ENCODE data around the gene DNAH3. TPM values are rescaled to one million over a fixed set of nuclear protein-coding genes. Genes with fewer than 3 reads are reported as not detected.

DNAH3 gene
- total and polyA plus RNA-seq, 8 donors, result 0.03 TPM; not detected in 7

GRCh38 chr16:21033264-21033663 is 117.4 kb downstream of the DNAH3 start:
- H3K27ac ChIP-seq, result no peak overlapping the region
- intact Hi-C loops (cut with DNase I), result no loop called here
- no peak for DNase-seq
- no peaks in the 10 kb centered on the region for H3K4me1 ChIP-seq
- TF ChIP-seq CTCF (IDR thresholded peaks at IDR 0.05), result no peak
- WGBS, 2 donors, result 61 to 69% methylated on average over 3 of the region's 3 CpGs
- ATAC-seq, result no peak
- no peaks in the 10 kb centered on the region for H3K27me3 ChIP-seq
- FAIRE-seq, result no peak
- H3K9me3 ChIP-seq, result no peaks in the 10 kb centered on the region
- no peak overlapping the region for H3K4me3 ChIP-seq
- H3K36me3 ChIP-seq, result no peaks in the 10 kb centered on the region

GRCh38 chr16:21028728-21029127 is 121.9 kb downstream of the DNAH3 start:
- H3K27me3 ChIP-seq, result no peaks in the 10 kb centered on the region
- DNase-seq (no peak), ATAC-seq (no peak), FAIRE-seq (no peak)
- H3K4me3 ChIP-seq, result no peak overlapping the region
- intact Hi-C loops (cut with DNase I), result no loop called here
- no peaks in the 10 kb centered on the region for H3K9me3 ChIP-seq
- no peaks in the 10 kb centered on the region for H3K4me1 ChIP-seq
- no peaks in the 10 kb centered on the region for H3K36me3 ChIP-seq
- no peak for TF ChIP-seq CTCF (IDR thresholded peaks at IDR 0.05)
- WGBS, 2 donors, result 78 to 79% methylated on average over 4 of the region's 4 CpGs
- H3K27ac ChIP-seq, result no peak overlapping the region

DNA sequence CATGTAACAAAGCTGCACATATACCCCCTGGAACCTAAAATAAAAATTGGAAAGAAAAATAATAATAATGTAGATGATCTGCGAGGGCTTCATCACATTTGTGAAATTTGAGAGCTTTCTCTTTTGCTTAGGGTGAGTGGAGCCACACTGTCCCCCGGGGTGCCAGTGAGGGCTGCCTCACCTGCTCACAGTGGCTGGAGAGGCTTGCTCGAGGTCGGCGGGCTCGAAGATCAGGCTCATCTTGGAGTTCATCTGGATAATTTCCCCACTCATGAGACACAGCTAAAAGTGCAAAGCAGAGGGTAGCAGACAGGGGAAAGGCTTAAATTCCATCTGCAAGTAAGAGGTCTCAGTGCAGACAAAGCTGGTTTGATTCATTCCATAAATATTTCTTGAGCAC is 123.8 kb downstream of the DNAH3 start:
- no peak for DNase-seq
- no peaks in the 10 kb centered on the region for H3K27me3 ChIP-seq
- FAIRE-seq, result no peak
- 59 to 77% methylated on average over 6 of the region's 6 CpGs for WGBS, 2 donors
- H3K27ac ChIP-seq, result no peak overlapping the region
- no peak for ATAC-seq
- H3K4me1 ChIP-seq, result no peaks in the 10 kb centered on the region
- no peak overlapping the region for H3K4me3 ChIP-seq
- intact Hi-C loops (cut with DNase I), result no loop called here
- no peaks in the 10 kb centered on the region for H3K36me3 ChIP-seq
- no peak for TF ChIP-seq CTCF (IDR thresholded peaks at IDR 0.05)
- H3K9me3 ChIP-seq, result no peaks in the 10 kb centered on the region

DNA sequence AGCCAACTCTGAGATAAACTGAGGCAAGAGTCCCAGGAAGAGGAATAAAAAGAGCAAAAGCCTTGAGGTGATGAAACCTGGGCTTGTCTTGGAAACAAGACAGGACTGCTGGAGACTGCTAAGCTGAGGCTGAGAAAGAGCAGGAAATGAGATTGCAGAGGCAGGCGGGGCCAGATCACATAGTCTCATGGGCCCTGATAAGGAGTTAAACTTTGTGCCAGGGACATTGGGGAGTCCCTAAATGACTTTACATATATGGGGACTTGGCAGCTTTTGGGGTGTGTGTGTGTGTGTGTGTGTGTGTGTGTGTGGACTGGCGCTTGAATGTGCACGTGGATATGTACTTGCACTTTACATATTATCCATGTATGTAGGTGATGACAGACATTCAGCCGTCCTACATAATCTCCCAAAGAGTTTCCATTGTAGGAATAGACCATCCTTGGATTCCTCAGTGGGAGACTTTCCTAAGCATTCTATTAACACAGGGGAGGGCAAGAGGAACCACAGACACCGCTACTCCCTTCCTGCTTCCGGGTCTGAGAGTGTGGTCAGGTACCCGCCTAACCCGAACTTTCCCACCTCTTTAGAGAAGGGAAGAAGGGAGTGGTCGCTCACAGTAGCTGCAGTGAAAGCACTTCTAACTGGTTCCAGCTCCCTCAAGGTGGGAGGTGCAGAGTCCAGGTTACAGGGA is 127.0 kb downstream of the DNAH3 start:
- H3K4me1 ChIP-seq, result no peaks in the 10 kb centered on the region
- no peak for TF ChIP-seq CTCF (IDR thresholded peaks at IDR 0.05)
- H3K4me3 ChIP-seq, result no peak overlapping the region
- H3K36me3 ChIP-seq, result no peaks in the 10 kb centered on the region
- ATAC-seq (no peak), FAIRE-seq (no peak), DNase-seq (no peak)
- 72 to 77% methylated on average over 9 of the region's 9 CpGs for WGBS, 2 donors
- no peaks in the 10 kb centered on the region for H3K9me3 ChIP-seq
- no peak overlapping the region for H3K27ac ChIP-seq
- H3K27me3 ChIP-seq, result no peaks in the 10 kb centered on the region
- intact Hi-C loops (cut with DNase I), result no loop called here

DNA sequence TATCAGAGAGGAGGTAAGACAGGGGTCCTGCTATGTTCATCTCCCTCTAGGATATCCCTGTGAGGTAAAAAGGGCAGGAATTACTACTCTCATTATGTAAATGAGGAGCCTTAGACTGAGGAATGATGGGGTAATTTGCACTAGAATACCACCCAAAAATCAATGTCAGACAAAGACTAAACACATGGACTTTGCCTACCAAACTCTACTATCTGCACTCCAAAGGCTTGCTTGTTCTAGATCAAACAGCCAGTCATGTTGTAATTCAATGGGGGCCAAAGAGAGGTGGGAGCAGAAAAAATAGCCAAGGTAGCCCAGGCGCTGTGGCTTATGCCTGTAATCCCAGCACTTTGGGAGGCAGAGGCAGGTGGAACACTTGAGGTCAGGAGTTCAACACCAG is 129.3 kb downstream of the DNAH3 start:
- intact Hi-C loops (cut with DNase I), result no loop called here
- FAIRE-seq (no peak), DNase-seq (no peak), ATAC-seq (no peak)
- H3K27me3 ChIP-seq, result no peaks in the 10 kb centered on the region
- H3K4me3 ChIP-seq, result no peak overlapping the region
- H3K27ac ChIP-seq, result no peak overlapping the region
- H3K4me1 ChIP-seq, result no peaks in the 10 kb centered on the region
- TF ChIP-seq CTCF (IDR thresholded peaks at IDR 0.05), result no peak
- H3K9me3 ChIP-seq, result no peaks in the 10 kb centered on the region
- no peaks in the 10 kb centered on the region for H3K36me3 ChIP-seq
- 58 to 83% methylated on average over 1 of the region's 1 CpG for WGBS, 2 donors
